Hematopoietic multipotent progenitor cell treated with erythropoietin and hydrocortisone succinate and interleukin-3 and kit ligand, for 4 days (in vitro differentiated cells): Measurements from ENCODE around the gene GCC1.

Source experiments
- DNase-seq: peaks from one replicate; pipeline ENCODE4 v3.0.0-alpha.2; 2015

GCC1 gene

GRCh38 chr7:127535546-127536393, 49.6 kb downstream of the GCC1 start:
- no peak for DNase-seq

DNA sequence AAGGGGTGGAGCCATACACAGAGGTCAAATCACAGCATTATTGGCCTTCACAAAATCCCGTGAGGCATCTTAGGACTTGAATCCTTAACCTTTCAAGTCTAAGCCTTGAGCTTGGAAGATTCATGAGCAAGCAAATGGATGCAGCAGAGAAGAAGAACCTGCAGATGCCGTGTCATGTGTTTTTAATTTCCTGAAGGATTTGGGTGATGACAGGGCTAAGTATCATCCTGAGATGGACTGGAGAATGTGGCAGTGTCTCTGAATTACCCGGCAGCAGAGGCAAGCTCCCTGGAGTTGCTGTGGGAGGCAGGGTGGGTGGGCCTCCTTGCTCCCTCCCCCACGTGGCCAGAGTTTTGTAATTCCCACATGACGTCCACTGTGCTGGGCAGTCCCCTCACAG, 50.8 kb downstream of the GCC1 start:
- DNase-seq, result no peak

DNA sequence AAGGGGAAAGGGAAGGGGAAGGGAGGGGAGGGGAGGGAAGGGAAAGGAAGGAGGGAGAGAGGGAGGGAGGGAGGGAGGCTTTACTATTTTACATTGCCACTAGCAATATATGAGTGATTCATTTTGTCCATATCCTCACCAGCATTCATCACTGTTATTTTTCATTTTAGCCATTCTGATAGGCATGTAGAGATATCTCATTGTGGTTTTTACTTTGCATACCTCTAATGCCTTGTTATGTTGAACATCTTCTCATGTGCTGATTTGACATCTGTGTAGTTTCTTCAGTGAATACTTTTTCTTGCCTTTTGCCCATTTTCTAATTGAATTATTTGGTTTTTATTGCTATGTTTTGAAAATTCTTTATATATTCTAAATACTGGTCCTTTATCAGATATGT, 52.7 kb downstream of the GCC1 start:
- DNase-seq, result no peak

DNA sequence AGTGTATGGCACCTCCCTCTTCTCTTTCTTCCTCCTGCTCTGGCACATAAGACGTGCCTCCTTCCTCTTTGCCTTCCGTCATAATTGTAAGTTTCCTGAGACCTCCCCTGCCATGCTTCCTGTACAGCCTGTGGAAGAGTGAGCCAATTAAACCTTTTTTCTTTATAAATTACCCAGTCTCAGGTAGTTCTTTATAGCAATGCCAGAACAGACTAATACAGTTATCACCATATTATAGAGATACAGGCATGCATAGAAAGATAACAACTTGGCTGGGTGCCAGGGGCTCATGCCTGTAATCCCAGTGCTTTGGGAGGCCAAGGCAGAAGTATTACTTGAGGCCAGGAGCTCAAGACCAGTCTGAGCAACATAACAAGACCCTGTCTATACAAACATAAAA, 53.2 kb downstream of the GCC1 start:
- DNase-seq, result peak; percentile 7
